Upper lobe of left lung (tissue), 4 donors: ENCODE results near the gene MAK.

Source experiments
- POLR2A ChIP-seq, 4 donors: fragments of 450-650 bp; IDR thresholded peaks; one replicate each; pipeline ENCODE4 v1.5.1; 2016 to 2017; ENCODE audit warnings: antibody characterized with exemption in 4 of 4, mild to moderate bottlenecking in 2 of 4
- POLR2AphosphoS5 ChIP-seq, 2 donors: sonication (generic); formaldehyde crosslinking; IDR thresholded peaks; one replicate each; pipeline ENCODE4 v1.5.1; 2017; ENCODE audit warnings: antibody characterized with exemption in 2 of 2
- TF ChIP-seq, protein P1 (sequence below), 6 experiments: fragments of 450-650 bp in 4 of 6; fragments of 200-600 bp in 2 of 6; sonication (generic) in 2 of 6; IDR thresholded peaks; one replicate each; pipeline ENCODE4 v1.5.1; 2016 to 2019; ENCODE audit warnings: antibody characterized with exemption in 6 of 6

DNA sequence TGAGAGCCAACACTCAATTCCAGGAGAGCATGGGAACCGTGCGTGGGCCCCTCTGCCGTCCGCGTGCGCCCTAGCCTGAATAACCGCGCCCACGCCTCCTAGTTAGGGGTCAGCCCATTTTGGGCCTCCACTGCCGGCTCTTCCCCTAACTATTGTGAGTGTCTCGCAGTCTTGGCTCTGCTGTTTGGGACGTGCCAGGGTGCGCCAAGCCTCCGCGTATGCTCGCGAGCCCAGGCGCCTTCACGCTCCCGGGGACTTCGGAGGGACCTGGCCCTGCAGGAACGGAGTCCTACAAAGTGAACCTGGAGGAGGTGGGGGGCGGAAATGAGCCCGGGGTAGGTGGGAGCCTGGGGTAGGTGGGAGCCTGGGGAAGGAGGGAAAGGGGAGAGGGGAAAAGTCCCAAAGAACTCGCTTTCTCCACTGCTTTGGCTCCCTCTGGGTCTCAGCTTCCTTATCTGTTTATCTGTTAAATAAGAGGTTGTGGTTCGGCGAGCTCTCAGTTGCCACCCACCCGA, 44.4 kb upstream of the MAK start:
- TF ChIP-seq, protein P1, sequence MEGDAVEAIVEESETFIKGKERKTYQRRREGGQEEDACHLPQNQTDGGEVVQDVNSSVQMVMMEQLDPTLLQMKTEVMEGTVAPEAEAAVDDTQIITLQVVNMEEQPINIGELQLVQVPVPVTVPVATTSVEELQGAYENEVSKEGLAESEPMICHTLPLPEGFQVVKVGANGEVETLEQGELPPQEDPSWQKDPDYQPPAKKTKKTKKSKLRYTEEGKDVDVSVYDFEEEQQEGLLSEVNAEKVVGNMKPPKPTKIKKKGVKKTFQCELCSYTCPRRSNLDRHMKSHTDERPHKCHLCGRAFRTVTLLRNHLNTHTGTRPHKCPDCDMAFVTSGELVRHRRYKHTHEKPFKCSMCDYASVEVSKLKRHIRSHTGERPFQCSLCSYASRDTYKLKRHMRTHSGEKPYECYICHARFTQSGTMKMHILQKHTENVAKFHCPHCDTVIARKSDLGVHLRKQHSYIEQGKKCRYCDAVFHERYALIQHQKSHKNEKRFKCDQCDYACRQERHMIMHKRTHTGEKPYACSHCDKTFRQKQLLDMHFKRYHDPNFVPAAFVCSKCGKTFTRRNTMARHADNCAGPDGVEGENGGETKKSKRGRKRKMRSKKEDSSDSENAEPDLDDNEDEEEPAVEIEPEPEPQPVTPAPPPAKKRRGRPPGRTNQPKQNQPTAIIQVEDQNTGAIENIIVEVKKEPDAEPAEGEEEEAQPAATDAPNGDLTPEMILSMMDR (IDR thresholded peaks at IDR 0.05), result no peak
- TF ChIP-seq POLR2AphosphoS5 (IDR thresholded peaks at IDR 0.05) (no peak), POLR2A (IDR thresholded peaks at IDR 0.05) (no peak)
